Adipose tissue (tissue), 3 donors: ENCODE measurements around the gene TSPAN14. TPM values are rescaled to one million over a fixed set of nuclear protein-coding genes. Genes with fewer than 3 reads are reported as not detected.
"Not testable (repeated sequence)": the region's sequence is repeated elsewhere in the genome, so short reads cannot be mapped to it uniquely, and the experiment has no call there.

ENCODE experiments used
- H3K27ac ChIP-seq: one replicate; pipeline ENCODE4 v1.5.1; 2013; ENCODE audit warnings: low read depth, low read length
- WGBS, 3 donors: extraction: QIAGEN DNeasy Blood & Tissue Kit; methylation state at CpG; one replicate each; pipeline ENCODE4 v1.1.7; 2013; 5-methylcytosine and 5-hydroxymethylcytosine counted together
- polyA plus RNA-seq, 3 donors: library from polyadenylated mRNA; stranded (reverse); fragments of 200-250 nt; gene quantifications; one replicate each; pipeline ENCODE4 v1.2.3, GENCODE V29; 2013
- donor health status: healthy with polysubstance abuse.
- donor health status: Bipolar disorder and iron deficiency.
- donor health status: healthy.

The TSPAN14 gene
- polyA plus RNA-seq, 3 donors = 29.5 to 82.7 (median 36.2) TPM

GRCh38 chr10:80464557-80465450, 10.7 kb downstream of the TSPAN14 start:
- WGBS, 3 donors = 23 to 41% (median 36%) methylated on average over 13 to 14 of the region's 14 CpGs
- no peak overlapping the region for H3K27ac ChIP-seq

DNA sequence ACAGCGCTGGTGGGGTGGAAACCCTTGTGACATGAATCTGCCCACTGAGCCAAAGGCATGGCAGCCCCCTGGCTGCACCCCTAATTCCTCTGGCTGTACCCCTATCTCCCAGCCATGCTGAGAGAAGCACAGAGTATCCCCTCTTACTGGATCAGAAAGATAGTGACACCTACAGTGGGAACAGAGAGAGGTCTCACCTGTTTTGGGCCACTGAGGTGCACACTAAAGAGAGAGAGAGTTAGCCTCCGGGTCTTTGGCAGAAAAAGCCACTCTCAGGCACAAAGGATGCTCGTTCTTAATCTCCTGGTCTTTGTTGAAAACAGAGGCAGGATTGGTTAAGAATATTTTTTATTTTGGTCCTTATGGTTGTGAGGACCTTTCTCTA, 11.3 kb downstream of the TSPAN14 start:
- WGBS, 3 donors = 35 to 62% (median 57%) methylated on average over 3 of the region's 3 CpGs
- peak overlapping the region; percentile 49 for H3K27ac ChIP-seq

DNA sequence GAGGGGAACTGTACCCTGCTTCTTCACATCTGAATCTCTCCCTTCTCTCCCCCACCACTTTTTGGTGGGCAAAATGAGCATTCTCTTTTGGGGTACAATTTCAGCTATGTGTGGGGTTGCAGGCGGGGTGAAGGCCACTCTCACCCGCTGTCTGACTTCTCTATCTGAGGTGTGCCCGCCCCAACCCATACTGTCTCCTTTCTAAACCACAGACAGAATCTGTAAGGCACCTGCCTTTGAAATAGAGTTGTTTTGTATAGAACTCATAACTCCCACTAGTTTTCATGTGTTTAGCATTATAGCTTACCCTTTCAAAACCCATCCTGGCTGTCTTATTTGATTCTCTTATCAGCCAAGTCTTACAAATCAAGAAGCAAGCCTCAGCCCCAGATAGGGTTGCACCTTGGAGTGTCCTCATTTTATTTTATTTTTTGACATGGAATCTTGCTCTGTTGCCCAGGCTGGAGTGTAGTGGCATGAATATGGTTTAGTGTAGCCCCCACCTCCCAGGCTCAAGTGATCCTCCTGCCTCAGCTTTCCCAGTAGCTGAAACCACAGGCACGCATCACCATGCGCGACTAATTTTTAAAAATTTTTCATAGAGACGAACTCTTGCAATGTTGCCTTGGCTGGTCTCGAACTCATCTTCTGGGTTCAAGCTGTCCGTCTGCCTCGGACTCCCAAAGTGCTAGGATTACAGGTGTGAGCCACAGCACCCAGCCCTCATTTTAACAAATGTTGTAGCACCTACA, 11.9 kb downstream of the TSPAN14 start:
- peak overlapping the region; percentile 49 for H3K27ac ChIP-seq
- WGBS, 3 donors = 74 to 87% (median 80%) methylated on average over 10 of the region's 10 CpGs

DNA sequence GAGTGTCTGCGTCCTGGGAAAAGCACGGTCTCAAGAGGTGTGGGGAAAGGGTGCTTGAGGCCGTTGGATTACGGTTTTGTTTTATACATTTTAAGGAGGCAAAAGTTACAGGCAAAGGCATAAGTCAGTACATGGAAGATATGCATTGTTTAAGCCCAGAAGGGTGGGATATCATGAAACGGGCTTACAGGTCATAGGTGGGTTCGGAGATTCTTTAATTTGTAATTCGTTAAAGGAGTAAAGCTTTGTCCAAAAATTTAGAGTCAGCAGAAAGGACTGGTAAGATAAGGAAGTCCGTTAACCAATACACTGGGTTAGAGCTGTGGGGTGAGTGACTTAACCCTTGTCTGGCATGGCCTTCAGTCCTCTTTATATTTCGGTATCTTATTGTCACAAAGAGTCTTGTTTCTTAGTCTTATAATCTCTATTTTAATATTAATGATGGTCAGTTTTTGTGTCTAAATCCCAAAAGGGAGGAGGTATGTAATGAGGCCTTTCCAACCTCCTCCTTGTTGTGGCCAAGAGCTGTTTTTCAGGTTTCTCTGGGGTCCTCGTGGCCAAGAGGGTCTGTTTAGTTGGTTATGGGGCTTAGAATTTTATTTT, 12.7 kb downstream of the TSPAN14 start:
- H3K27ac ChIP-seq = no peak overlapping the region
- 42 to 64% (median 45%) methylated on average over 10 of the region's 10 CpGs for WGBS, 3 donors

DNA sequence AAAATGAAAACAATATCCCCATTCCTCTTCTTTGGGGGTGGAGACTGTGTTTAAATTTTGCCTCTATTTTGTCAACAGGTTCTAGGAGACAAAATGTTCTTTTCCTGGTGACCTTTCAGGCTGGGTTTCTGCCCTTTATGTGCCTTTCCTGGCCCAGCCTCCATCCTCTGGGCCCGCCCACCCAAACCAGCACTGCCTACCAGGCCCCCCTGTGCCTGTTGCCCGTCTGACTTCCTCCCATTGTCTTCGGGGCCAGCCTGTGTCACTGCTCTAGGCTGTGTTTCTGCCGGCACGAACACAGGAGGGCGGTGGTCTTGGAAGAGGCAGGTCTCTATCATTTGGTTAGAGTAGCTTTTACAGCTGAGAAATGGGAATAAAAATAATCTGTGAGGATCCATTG, 13.9 kb downstream of the TSPAN14 start:
- WGBS, 3 donors = 22 to 66% (median 22%) methylated on average over 6 of the region's 6 CpGs
- no peak overlapping the region for H3K27ac ChIP-seq

DNA sequence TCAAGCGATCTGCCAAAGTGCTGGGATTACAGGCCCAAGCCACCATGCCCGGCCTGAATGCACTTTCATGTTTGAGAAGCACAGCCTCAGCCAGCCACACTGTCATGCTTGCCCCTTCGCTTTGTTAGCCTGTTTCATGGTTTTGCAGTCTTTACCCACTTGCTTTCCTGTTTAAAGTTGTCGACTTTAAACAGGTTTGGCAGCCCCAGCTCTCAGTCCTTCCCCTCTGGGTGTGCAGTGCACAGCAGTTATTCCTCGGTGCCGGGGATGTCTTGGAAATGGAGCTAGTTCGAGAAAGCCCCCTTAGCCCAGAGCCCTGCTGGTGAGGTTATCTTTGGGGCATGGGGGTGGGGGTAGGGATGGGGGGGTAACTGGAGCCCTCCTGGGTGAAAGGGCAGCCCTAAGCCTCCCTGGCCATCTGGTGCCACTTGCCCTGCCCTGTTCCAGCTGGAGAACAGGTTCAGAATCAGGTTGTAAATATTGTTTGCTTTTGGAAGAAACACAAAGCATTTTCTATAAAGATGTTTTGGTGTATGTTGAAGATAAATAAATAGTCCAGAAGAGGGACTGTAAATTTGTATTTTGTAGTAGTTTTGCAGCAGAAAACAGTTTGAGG, 14.8 kb downstream of the TSPAN14 start:
- WGBS, 3 donors = 54 to 64% (median 58%) methylated on average over 7 of the region's 7 CpGs
- H3K27ac ChIP-seq = no peak overlapping the region

DNA sequence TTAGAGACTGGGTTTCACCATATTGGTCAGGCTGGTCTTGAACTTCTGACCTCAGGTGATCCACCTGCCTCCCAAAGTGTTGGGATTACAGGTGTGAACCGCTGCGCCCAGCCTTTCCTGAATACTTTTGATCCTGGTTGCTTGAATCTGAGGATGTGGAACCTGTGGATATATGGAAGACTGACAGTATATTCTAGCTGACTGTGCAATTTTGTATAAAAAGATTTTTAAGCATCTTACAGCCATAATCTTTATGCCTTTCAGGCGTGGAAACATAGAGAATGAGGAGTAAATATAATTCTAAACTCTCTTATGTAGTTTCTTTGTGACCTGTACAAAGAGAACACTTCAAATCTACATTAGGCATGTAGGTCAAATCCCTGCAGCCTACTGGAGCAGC, 16.2 kb downstream of the TSPAN14 start:
- H3K27ac ChIP-seq = no peak overlapping the region
- WGBS, 3 donors = 94 to 95% (median 95%) methylated on average over 3 of the region's 3 CpGs

- H3K27ac ChIP-seq = no peak overlapping the region
- 79 to 88% (median 86%) methylated on average over 3 of the region's 3 CpGs for WGBS, 3 donors
These were observed 16.9 kb downstream of the TSPAN14 start for GRCh38 chr10:80471001-80471400.

- 61 to 74% (median 65%) methylated on average over 4 of the region's 4 CpGs for WGBS, 3 donors
- H3K27ac ChIP-seq = no peak overlapping the region
These were observed 17.7 kb downstream of the TSPAN14 start for GRCh38 chr10:80471715-80472233.

- WGBS, 3 donors = 53 to 68% (median 60%) methylated on average over 9 of the region's 9 CpGs
- no peak overlapping the region for H3K27ac ChIP-seq
These were observed 18.4 kb downstream of the TSPAN14 start for GRCh38 chr10:80472234-80473095.

GRCh38 chr10:80473096-80473657, 19.1 kb downstream of the TSPAN14 start:
- 63 to 79% (median 76%) methylated on average over 3 of the region's 3 CpGs for WGBS, 3 donors

GRCh38 chr10:80473692-80474596, 19.8 kb downstream of the TSPAN14 start:
- peak overlapping the region; percentile 40 for H3K27ac ChIP-seq
- WGBS, 3 donors = 70 to 86% (median 81%) methylated on average over 8 of the region's 8 CpGs

More at GRCh38 chr10:80473096-80473657, 19.1 kb downstream of the TSPAN14 start:
- no peak overlapping the region for H3K27ac ChIP-seq

DNA sequence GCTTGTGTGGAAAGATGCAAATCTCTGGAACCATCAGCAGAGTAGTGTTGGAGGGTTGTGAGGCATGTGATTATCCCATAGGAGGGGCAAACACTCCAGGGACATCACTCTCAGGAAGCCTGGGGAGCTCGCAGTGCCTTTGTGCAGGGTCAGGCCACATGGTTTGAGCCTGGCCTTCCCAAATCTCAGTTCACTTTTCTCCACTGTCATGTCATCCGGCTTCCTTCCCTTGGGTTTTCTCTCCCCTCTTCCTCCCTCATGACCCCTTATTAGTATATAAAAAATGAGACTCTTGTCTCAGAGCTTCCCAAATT, 20.4 kb downstream of the TSPAN14 start:
- 32 to 72% (median 52%) methylated on average over 2 of the region's 2 CpGs for WGBS, 3 donors

GRCh38 chr10:80474941-80475340, 20.8 kb downstream of the TSPAN14 start:
- WGBS, 3 donors = 50 to 76% (median 60%) methylated on average over 3 of the region's 3 CpGs

More for the DNA sequence above, 20.4 kb downstream of the TSPAN14 start:
- no peak overlapping the region for H3K27ac ChIP-seq

DNA sequence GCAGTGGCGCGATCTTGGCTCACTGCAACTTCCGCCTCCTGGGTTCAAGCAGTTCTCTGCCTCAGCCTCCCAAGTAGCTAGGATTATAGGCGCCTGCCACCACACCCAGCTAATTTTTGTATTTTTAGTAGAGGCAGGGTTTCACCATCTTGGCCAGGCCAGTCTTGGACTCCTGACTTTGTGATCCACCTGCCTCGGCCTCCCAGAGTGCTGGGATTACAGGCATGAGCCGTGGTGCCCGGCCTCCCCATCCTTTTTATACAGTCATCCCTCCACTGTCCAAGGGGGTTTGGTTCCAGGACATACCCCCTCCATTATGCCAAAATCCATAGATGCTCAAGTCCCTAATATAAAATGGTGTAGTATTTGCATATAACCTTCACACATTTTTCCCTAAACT, 21.5 kb downstream of the TSPAN14 start:
- not testable (repeated sequence) for H3K27ac ChIP-seq

More at GRCh38 chr10:80474941-80475340, 20.8 kb downstream of the TSPAN14 start:
- H3K27ac ChIP-seq = no peak overlapping the region

GRCh38 chr10:80476685-80477084, 22.6 kb downstream of the TSPAN14 start:
- H3K27ac ChIP-seq = no peak overlapping the region
- 56 to 95% (median 76%) methylated on average over 1 of the region's 1 CpG for WGBS, 3 donors

More for the DNA sequence above, 21.5 kb downstream of the TSPAN14 start:
- WGBS, 3 donors = 92 to 94% (median 92%) methylated on average over 7 of the region's 7 CpGs
